GM18505 (cell line): Measurements from ENCODE around the gene KITLG.
"Not testable (repeated sequence)": the region's sequence is repeated elsewhere in the genome, so short reads cannot be mapped to it uniquely, and the experiment has no call there.

Source experiments
- ATAC-seq: cut with Tn5 transposase; IDR thresholded peaks from one replicate; pipeline ENCODE4 v1.9.1; 2021; ENCODE audit not compliant: unreplicated experiment
- POLR2A ChIP-seq: IDR thresholded peaks from 4 replicates; pipeline ENCODE4 v1.6.1; 2011; ENCODE audit warnings: borderline replicate concordance; ENCODE audit not compliant: insufficient read depth, insufficient read length; ENCODE audit errors: extremely low read depth

KITLG gene

GRCh38 chr12:88509347-88509746 lies 70.9 kb downstream of the KITLG start:
- no peak for ATAC-seq
- TF ChIP-seq POLR2A, result no peak

DNA sequence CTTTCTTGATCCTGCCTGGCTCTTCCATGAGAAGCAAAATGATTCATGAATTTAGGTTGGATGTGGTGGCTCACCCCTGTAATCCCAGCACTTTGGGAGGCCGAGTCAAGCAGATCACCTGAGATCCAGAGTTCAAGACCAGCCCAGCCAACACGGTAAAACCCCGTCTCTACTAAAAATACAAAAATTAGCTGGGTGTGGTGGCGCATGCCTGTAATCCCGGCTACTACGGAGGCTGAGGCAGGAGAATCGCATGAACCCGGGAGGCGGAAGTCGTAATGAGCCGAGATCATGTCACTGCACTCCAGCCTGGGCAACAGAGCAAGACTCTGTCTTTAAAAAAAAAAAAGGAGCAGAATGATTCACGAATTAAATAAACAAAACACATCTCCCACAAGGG lies 72.4 kb downstream of the KITLG start:
- not testable (repeated sequence) for ATAC-seq

- no peak for ATAC-seq
- TF ChIP-seq POLR2A, result no peak
These were observed 73.0 kb downstream of the KITLG start for GRCh38 chr12:88507270-88507669.

DNA sequence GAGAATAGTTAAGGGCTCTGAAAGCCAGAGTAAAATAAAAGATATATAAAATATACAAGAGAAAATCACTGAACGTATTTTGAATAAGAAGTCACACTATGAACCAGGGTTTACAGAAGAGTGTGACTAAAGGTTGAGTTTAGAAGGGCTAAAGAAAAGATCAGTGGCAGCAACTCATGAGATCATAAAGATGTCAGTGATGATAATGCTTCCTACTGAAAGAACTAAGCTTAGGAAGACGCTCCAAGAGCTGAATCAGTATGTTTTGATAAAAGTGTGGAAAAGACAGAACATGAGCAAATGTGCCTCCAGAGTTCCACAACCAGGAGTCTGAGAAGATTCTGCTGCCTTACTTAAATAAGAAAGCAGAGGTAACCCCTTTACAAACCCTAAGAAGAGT lies 74.6 kb downstream of the KITLG start:
- no peak for ATAC-seq
- TF ChIP-seq POLR2A, result no peak

DNA sequence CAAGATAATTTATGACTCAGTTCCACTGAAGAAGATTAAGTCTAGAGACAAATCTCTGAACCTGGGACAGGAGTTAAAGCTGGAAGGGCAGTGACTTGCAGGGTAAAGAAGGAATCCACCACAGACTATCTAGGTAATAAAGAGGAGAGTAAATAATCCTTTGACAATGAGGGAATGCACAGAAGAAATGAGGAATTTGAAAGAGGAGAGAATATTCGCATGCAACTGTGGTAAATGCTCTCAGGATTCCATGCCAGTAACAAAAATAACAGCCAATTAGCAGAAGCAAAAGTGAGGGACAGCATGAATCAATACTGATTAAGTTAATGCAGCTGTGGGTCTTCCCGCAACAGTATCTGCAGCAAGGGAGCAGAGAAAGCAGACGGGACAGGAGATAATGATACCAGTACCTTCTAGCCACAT lies 77.0 kb downstream of the KITLG start:
- ATAC-seq, result no peak
- TF ChIP-seq POLR2A, result no peak

DNA sequence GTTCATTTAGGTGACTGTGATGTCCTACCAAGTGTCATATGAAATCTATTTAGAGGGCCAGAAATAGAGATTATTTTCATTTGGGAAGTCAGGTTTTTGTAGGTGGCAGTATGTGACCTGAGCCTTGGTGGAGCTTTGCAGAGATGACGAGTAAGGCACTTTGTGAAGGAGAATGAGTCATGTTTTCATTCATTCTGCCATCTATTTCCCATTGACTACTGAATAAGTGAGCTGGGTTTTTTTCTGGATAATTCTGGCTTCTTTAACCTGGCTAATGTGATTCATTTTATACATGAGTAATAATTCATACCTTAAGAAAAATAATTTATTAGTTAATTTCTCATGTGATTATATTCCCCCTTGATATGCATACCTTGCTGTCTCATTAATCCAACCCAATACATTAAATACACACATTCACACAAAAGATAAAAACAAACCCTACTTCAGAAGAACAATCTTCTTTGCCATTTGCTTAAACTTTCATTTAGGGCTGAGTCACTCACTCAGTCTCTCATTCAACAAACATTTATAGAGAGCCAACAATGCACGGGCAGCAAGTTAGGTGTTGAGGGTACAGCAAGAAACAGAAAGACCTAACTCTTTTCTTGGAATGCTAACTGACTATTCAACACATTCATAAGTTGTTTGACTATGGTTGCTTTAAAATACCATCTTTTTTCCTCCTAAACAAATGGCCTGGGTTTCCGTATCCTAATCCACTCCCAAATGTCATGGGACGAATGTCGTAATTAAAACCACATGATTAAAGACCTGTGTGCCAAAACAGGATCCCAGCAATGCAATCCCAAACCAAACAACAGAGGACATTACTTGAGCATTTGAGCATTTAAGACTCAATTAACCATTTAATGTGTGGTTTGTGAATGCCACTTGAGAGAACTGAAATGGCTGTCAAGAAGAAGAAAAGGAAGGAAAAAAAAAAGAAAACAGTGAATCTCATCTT lies 78.0 kb downstream of the KITLG start:
- no peak for TF ChIP-seq POLR2A
- no peak for ATAC-seq

- no peak for ATAC-seq
- no peak for TF ChIP-seq POLR2A
These were observed 83.3 kb downstream of the KITLG start for GRCh38 chr12:88496891-88497371.

GRCh38 chr12:88496429-88496828 lies 83.8 kb downstream of the KITLG start:
- TF ChIP-seq POLR2A, result no peak
- no peak for ATAC-seq

- no peak for TF ChIP-seq POLR2A
- no peak for ATAC-seq
These were observed 85.2 kb downstream of the KITLG start for GRCh38 chr12:88495031-88495430.

- TF ChIP-seq POLR2A, result no peak
- no peak for ATAC-seq
These were observed 85.8 kb downstream of the KITLG start for GRCh38 chr12:88494520-88494919.

GRCh38 chr12:88493636-88494035 lies 86.6 kb downstream of the KITLG start:
- ATAC-seq, result no peak
- no peak for TF ChIP-seq POLR2A

GRCh38 chr12:88490425-88490824 lies 89.8 kb downstream of the KITLG start:
- no peak for ATAC-seq
- TF ChIP-seq POLR2A, result no peak

DNA sequence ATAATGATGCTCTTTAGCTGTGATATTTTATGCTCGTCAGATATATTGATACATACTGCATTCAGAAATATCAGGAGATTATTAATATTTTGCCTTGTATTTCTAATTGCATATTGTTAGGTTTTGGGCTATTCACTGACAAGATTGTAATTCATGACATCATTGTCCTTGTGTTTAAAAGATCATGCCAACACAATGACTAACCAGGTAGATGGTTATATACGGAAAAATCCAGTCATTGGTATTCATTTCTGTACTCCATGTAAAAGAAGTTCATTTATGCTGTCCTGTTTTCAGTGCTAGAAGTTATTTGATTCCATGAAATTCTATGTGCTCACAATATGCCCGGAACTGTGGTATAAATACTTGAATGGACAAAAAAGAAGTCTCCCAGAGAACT lies 107.5 kb downstream of the KITLG start:
- no peak for TF ChIP-seq POLR2A
- ATAC-seq, result no peak

DNA sequence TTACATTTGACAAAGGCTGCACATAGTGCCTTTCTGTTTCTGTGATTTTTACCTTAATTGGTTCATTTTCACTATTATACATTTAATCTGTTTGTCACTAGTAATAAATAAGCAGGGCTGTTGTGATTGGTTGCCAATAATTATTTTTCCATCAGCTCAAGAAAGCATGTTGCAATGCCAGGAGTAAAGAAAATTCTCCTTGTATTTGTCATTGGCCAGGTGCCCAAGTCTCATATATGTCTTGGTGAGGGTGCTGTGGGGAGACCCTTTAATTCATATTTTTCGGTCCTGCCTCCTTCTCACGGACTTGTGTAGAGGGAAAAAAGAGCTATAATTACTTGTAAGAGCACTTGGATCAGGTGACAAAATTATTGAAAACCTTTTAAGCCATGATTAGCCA lies 108.0 kb downstream of the KITLG start:
- no peak for ATAC-seq
- TF ChIP-seq POLR2A, result no peak
